Fibroblast of peridontal ligament (primary cell): ENCODE results near the gene SPATA46.
"Not testable (repeated sequence)": the region's sequence is repeated elsewhere in the genome, so short reads cannot be mapped to it uniquely, and the experiment has no call there.

Experiments used
- DNase-seq: peaks from one replicate; pipeline ENCODE4 v3.0.0-alpha.2; 2010; ENCODE audit errors: extremely low read depth

Gene SPATA46

GRCh38 chr1:162357681-162358266 is 18.9 kb downstream of the SPATA46 start:
- peak; percentile 35 for DNase-seq

- no peak for DNase-seq
Measured at GRCh38 chr1:162353702-162354101, 23.0 kb downstream of the SPATA46 start.

- DNase-seq = no peak
Measured at GRCh38 chr1:162353078-162353477, 23.6 kb downstream of the SPATA46 start.

- not testable (repeated sequence) for DNase-seq
Measured at GRCh38 chr1:162351874-162352273, 24.8 kb downstream of the SPATA46 start.

GRCh38 chr1:162351246-162351842 is 25.3 kb downstream of the SPATA46 start:
- DNase-seq = no peak

- DNase-seq = no peak
Measured at GRCh38 chr1:162349635-162350330, 26.9 kb downstream of the SPATA46 start.

- DNase-seq = no peak
Measured at GRCh38 chr1:162347281-162347680, 29.4 kb downstream of the SPATA46 start.

- no peak for DNase-seq
Measured at GRCh38 chr1:162343470-162343869, 33.2 kb downstream of the SPATA46 start.

- no peak for DNase-seq
Measured at GRCh38 chr1:162342452-162342983, 34.1 kb downstream of the SPATA46 start.

- no peak for DNase-seq
Measured at GRCh38 chr1:162336621-162337285, 39.9 kb downstream of the SPATA46 start.

GRCh38 chr1:162335126-162335525 is 41.5 kb downstream of the SPATA46 start:
- DNase-seq = no peak

- DNase-seq = no peak
Measured at GRCh38 chr1:162333991-162334390, 42.7 kb downstream of the SPATA46 start.

GRCh38 chr1:162329826-162330225 is 46.8 kb downstream of the SPATA46 start:
- DNase-seq = peak; percentile 23

GRCh38 chr1:162328512-162328911 is 48.1 kb downstream of the SPATA46 start:
- no peak for DNase-seq

GRCh38 chr1:162327788-162328165 is 48.9 kb downstream of the SPATA46 start:
- no peak for DNase-seq

GRCh38 chr1:162327144-162327787 is 49.4 kb downstream of the SPATA46 start:
- no peak for DNase-seq

GRCh38 chr1:162326559-162326958 is 50.1 kb downstream of the SPATA46 start:
- DNase-seq = no peak

GRCh38 chr1:162324396-162324795 is 52.3 kb downstream of the SPATA46 start:
- no peak for DNase-seq
